HepG2 (cell line): Measurements from ENCODE around the gene GPS1. TPM values are rescaled to one million over a fixed set of nuclear protein-coding genes. Genes with fewer than 3 reads are reported as not detected.

Source experiments
- BRCA1 ChIP-seq: sonication (generic); formaldehyde crosslinking; IDR thresholded peaks from 2 replicates; pipeline ENCODE4 v1.4.0; 2020; ENCODE audit warnings: missing genetic modification reagents
- DNMT1 ChIP-seq: sonication (generic); formaldehyde crosslinking; IDR thresholded peaks from 2 replicates; pipeline ENCODE4 v1.5.1; 2020; ENCODE audit warnings: mild to moderate bottlenecking, missing genetic modification reagents
- E2F1 ChIP-seq: sonication (generic); formaldehyde crosslinking; IDR thresholded peaks from 2 replicates; pipeline ENCODE4 v1.5.0; 2020; ENCODE audit warnings: missing genetic modification reagents
- FOXJ3 ChIP-seq: sonication (generic); formaldehyde crosslinking; IDR thresholded peaks from 2 replicates; pipeline ENCODE4 v1.4.0; 2020; ENCODE audit warnings: missing genetic modification reagents, mild to moderate bottlenecking, borderline replicate concordance
- GRHL1 ChIP-seq: sonication (generic); formaldehyde crosslinking; conservative IDR thresholded peaks from 2 replicates; pipeline ENCODE4 v1.8.0; 2022; ENCODE audit warnings: missing genetic modification reagents
- MEIS1 ChIP-seq: sonication (generic); formaldehyde crosslinking; IDR thresholded peaks from 2 replicates; pipeline ENCODE4 v1.9.0; 2021; ENCODE audit warnings: mild to moderate bottlenecking, missing genetic modification reagents, moderate library complexity, borderline replicate concordance
- REST ChIP-seq, 2 experiments: IDR thresholded peaks; 2 replicates each; pipeline ENCODE4 v1.6.1; 2011 to 2012; ENCODE audit warnings: low read length in 2 of 2, borderline replicate concordance in 1 of 2, low read depth in 1 of 2, mild to moderate bottlenecking in 1 of 2, moderate library complexity in 1 of 2
- TARDBP ChIP-seq: sonication (generic); formaldehyde crosslinking; IDR thresholded peaks from 2 replicates; pipeline ENCODE4 v1.8.0; 2022; ENCODE audit warnings: mild to moderate bottlenecking, missing genetic modification reagents
- ZBTB34 ChIP-seq: sonication (generic); formaldehyde crosslinking; IDR thresholded peaks from 2 replicates; pipeline ENCODE4 v1.8.0; 2022; ENCODE audit warnings: mild to moderate bottlenecking, missing genetic modification reagents
- ZC3H4 ChIP-seq: sonication (generic); formaldehyde crosslinking; IDR thresholded peaks from 2 replicates; pipeline ENCODE4 v1.4.0; 2020; ENCODE audit warnings: missing genetic modification reagents, borderline replicate concordance
- ZMYM2 ChIP-seq: sonication (generic); formaldehyde crosslinking; IDR thresholded peaks from 2 replicates; pipeline ENCODE4 v1.8.0; 2022; ENCODE audit warnings: mild to moderate bottlenecking, missing genetic modification reagents
- ZNF235 ChIP-seq: sonication (generic); formaldehyde crosslinking; IDR thresholded peaks from 2 replicates; pipeline ENCODE4 v1.8.1; 2023; ENCODE audit warnings: mild to moderate bottlenecking, missing genetic modification reagents, borderline replicate concordance
- ZNF704 ChIP-seq: sonication (generic); formaldehyde crosslinking; IDR thresholded peaks from 2 replicates; pipeline ENCODE4 v1.8.1; 2023; ENCODE audit warnings: mild to moderate bottlenecking, inconsistent platforms, moderate library complexity, missing genetic modification reagents, borderline replicate concordance
- ZNF724P ChIP-seq: sonication (generic); formaldehyde crosslinking; IDR thresholded peaks from 2 replicates; pipeline ENCODE4 v1.8.0; 2022; ENCODE audit warnings: missing genetic modification reagents, borderline replicate concordance
- ZNF781 ChIP-seq: sonication (generic); formaldehyde crosslinking; IDR thresholded peaks from 2 replicates; pipeline ENCODE4 v1.5.1; 2020; ENCODE audit warnings: borderline replicate concordance, mild to moderate bottlenecking, missing genetic modification reagents; ENCODE audit errors: not compliant biosample characterization
- ZNF839 ChIP-seq: sonication (generic); formaldehyde crosslinking; IDR thresholded peaks from 2 replicates; pipeline ENCODE4 v1.4.0; 2020; ENCODE audit warnings: missing genetic modification reagents, mild to moderate bottlenecking, borderline replicate concordance
- polyA plus RNA-seq, 8 experiments: library from polyadenylated mRNA; depleted of rRNA in 3 of 8; stranded (reverse) in 7 of 8; unstranded in 1 of 8; fragments of >200 nt; fragmentation: Illumina TruSeq in 4 of 8; extraction: Trizol in 4 of 8; gene quantifications; 2 replicates each; pipeline versions ENCODE4 v1.2.1 to v1.2.3, GENCODE V29; 2011 to 2016; ENCODE audit warnings: low read depth in 4 of 8, missing spikeins in 1 of 8, mixed read lengths in 1 of 8; ENCODE audit not compliant: insufficient read depth in 1 of 8
- total RNA-seq, 5 experiments: library from RNA; depleted of rRNA; stranded (reverse); fragments of >200 nt; fragmentation: Illumina TruSeq; extraction: Trizol; gene quantifications; 2 replicates each; pipeline ENCODE4 v1.2.3, GENCODE V29; 2016; ENCODE audit warnings: low read depth in 1 of 5
- TF ChIP-seq, protein P1 (sequence below): sonication (generic); formaldehyde crosslinking; IDR thresholded peaks from 2 replicates; pipeline ENCODE4 v1.8.1; 2023; ENCODE audit warnings: mild to moderate bottlenecking, moderate library complexity, missing genetic modification reagents

Gene GPS1
- total and polyA plus RNA-seq, 2 of the 13 experiments (the other 11 are each of a cell fraction or from before 2014, with no cell fraction given), result 124 to 128 TPM

GRCh38 chr17:82077617-82078358 lies 26.1 kb downstream of the GPS1 start (continued):
- TF ChIP-seq REST (IDR thresholded peaks at IDR 0.05; ENCODE audit: borderline replicate concordance in 1 of 2, low read depth in 1 of 2, low read length in 2 of 2), result no peak
- 0 out of 2 replicates have a peak, but pooled peaks have one; percentile 7 for TF ChIP-seq ZC3H4
- TF ChIP-seq ZNF235 (CRISPR knock-in tag), result 0 out of 2 replicates have a peak, but pooled peaks have one; percentile 39
- TF ChIP-seq DNMT1 (CRISPR knock-in tag), result peak; percentile 63; the same call in 1 of the 2 replicates
- no peak for TF ChIP-seq ZNF704 (CRISPR knock-in tag)
- TF ChIP-seq ZBTB34 (CRISPR knock-in tag), result peak; percentile 75; the same call in 1 of the 2 replicates
- TF ChIP-seq GRHL1, result no peak
- no peak for TF ChIP-seq ZMYM2 (CRISPR knock-in tag)
- TF ChIP-seq BRCA1, result no peak
- no peak for TF ChIP-seq MEIS1 (CRISPR knock-in tag)
- TF ChIP-seq TARDBP (CRISPR knock-in tag), result no peak
- TF ChIP-seq E2F1, result no peak
- TF ChIP-seq, protein P1, sequence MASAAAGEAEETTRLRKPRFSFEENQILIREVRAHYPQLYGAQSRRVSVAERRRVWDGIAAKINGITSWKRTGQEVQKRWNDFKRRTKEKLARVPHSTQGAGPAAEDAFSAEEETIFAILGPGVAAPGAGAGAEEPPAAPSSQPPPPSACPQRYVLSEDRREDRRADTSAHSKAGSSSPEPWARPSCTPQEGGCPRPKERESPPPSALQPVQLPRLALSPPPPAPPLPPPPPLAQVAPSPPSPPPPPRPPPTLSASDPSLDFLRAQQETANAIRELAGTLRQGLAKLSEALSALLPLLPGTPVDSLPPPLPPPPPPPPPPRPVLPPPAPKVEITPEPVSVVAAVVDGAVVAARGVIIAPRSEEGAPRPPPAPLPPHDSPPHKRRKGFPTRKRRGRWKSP (CRISPR knock-in tag), result no peak
- TF ChIP-seq ZNF781 (CRISPR knock-in tag), result no peak
- no peak for TF ChIP-seq FOXJ3 (CRISPR knock-in tag)
- 0 out of 2 replicates have a peak, but pooled peaks have one; percentile 9 for TF ChIP-seq ZNF724P (CRISPR knock-in tag)
- TF ChIP-seq ZNF839, result no peak
